Loucy (cell line): ENCODE data around the gene DOC2B.

Experiments
- H2AFZ ChIP-seq: fragments of 200-600 bp; sonication (generic); 2 replicates; pipeline ENCODE4 v1.6.0; 2016; ENCODE audit warnings: antibody characterized with exemption, mild to moderate bottlenecking, low read length, moderate library complexity
- H3F3A ChIP-seq: fragments of 200-600 bp; 2 replicates; pipeline ENCODE4 v1.6.0; 2016; ENCODE audit warnings: antibody characterized with exemption, low read depth, mild to moderate bottlenecking
- H3K27me3 ChIP-seq: fragments of 200-600 bp; sonication (generic); 2 replicates; pipeline ENCODE4 v1.6.1; 2014; ENCODE audit warnings: low read length, mild to moderate bottlenecking; ENCODE audit not compliant: insufficient read depth, poor library complexity, severe bottlenecking
- H3K36me3 ChIP-seq: fragments of 200-600 bp; sonication (generic); 2 replicates; pipeline ENCODE4 v1.6.1; 2016; ENCODE audit warnings: low read length; ENCODE audit not compliant: insufficient read depth
- H3K4me1 ChIP-seq: fragments of 200-600 bp; sonication (generic); 2 replicates; pipeline ENCODE4 v1.5.1; 2014; ENCODE audit warnings: low read length, mild to moderate bottlenecking; ENCODE audit not compliant: insufficient read depth, poor library complexity, severe bottlenecking
- H3K4me2 ChIP-seq: fragments of 200-600 bp; sonication (generic); 2 replicates; pipeline ENCODE4 v1.6.0; 2014; ENCODE audit warnings: antibody characterized with exemption, low read length, low read depth, mild to moderate bottlenecking; ENCODE audit not compliant: poor library complexity, severe bottlenecking
- H3K4me3 ChIP-seq: fragments of 200-600 bp; sonication (generic); 2 replicates; pipeline ENCODE4 v1.5.1; 2014; ENCODE audit warnings: low read length, mild to moderate bottlenecking, mixed read lengths; ENCODE audit not compliant: poor library complexity, severe bottlenecking
- H3K79me2 ChIP-seq: fragments of 200-600 bp; sonication (generic); 2 replicates; pipeline ENCODE4 v1.6.1; 2014; ENCODE audit warnings: low read length; ENCODE audit not compliant: insufficient read depth
- H3K9ac ChIP-seq: fragments of 200-600 bp; sonication (generic); 2 replicates; pipeline ENCODE4 v1.6.0; 2014; ENCODE audit warnings: mild to moderate bottlenecking, low read depth, low read length, moderate library complexity; ENCODE audit not compliant: poor library complexity, severe bottlenecking
- H3K9me2 ChIP-seq: fragments of 200-600 bp; sonication (generic); replicated peaks from 2 replicates; pipeline ENCODE4 v1.6.1; 2016; ENCODE audit warnings: low read depth, low read length, mixed read lengths
- H3K9me3 ChIP-seq: fragments of 200-600 bp; sonication (generic); 2 replicates; pipeline ENCODE4 v1.6.1; 2014; ENCODE audit warnings: mild to moderate bottlenecking, antibody characterized with exemption, low read length, low read depth; ENCODE audit not compliant: insufficient read depth
- H4K20me1 ChIP-seq: fragments of 200-600 bp; sonication (generic); 2 replicates; pipeline ENCODE4 v1.6.0; 2014; ENCODE audit warnings: antibody characterized with exemption, low read length, mild to moderate bottlenecking; ENCODE audit not compliant: insufficient read depth, poor library complexity, severe bottlenecking
- CTCF ChIP-seq: fragments of 200-600 bp; sonication (generic); conservative IDR thresholded peaks from 2 replicates; pipeline ENCODE4 v1.5.1; 2014; ENCODE audit warnings: mild to moderate bottlenecking, antibody characterized with exemption, low read length
- EZH2phosphoT487 ChIP-seq: fragments of 200-600 bp; IDR thresholded peaks from 2 replicates; pipeline ENCODE4 v1.6.1; 2018; ENCODE audit warnings: antibody characterized with exemption, mild to moderate bottlenecking, moderate library complexity, borderline replicate concordance

Gene DOC2B

DNA sequence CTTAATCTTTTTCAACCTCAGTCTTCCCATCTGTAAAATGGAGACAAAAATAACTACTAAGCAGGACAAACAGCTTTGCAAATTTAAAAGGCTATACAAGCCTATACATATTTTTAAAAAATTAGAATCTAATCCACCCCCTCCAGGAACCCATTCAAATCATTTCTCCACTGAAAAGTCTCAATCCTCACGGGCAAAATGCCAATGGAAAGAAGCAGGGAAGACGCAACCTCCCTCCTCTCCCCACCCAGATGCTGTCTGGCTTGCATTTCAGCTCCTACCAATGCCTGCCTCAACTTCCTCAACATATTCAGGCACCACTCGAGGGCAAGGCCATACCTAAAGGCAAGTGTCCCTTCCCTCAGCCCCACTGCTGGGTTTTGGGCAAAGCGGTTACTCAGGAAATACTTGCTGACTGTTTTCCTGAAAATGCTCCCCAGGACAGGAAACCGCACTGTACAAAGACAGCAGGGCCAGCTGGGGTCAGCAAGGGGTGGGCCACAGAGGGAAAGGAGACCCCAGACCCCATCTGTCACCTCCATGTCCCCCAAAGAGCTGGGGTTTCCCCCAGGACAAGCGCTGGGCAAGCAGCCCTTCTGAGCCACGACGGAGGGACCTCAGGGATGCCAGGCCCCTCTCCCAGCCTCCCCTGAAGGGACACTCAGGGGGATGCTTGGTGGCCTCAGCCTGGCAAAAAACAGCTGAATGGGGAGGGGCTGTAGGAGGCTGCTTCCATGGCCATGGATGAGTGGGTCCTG is 47.7 kb upstream of the DOC2B start:
- H3K4me1 ChIP-seq = peaks cover 5% of the 10 kb centered on the region
- no peaks in the 10 kb centered on the region for H3K36me3 ChIP-seq

DNA sequence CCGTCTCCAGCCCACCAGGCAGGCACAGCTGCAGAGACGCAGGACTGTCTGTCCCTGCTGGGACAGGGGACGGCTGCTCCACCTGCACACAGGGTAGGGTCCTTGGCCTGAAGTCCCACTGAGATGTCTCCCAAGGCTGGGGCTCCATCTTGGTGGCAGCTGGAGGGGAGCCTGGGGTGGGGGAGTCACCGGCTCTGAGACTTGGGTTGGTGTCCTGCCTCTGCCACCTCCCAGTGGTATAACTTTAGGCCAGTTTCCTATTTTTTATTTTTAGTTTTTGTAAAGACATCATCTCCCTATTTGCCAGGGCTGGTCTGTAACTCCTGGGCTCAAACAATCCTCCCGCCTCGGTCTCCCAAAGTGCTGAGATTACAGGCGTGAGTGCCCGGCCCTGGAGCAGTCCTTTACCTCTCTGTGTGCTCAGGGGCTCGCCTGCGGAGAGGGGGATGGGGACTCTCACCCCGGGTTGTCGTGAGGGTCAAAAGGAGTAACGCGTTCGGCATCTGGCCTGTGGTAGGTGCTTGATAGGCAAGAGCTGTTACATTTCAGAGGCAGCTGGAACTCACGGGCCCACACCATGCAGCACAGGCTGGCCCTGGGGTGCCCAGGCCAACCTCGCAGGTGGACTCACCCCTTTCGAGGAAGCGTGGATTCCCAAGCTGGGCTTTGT is 46.6 kb upstream of the DOC2B start:
- H3K79me2 ChIP-seq = no peaks in the 10 kb centered on the region
- TF ChIP-seq EZH2phosphoT487 (no peak), CTCF (no peak)
- no peaks in the 10 kb centered on the region for H3K36me3 ChIP-seq
- H3K4me1 ChIP-seq = peaks cover 5% of the 10 kb centered on the region
- H3K4me2 ChIP-seq = no peak overlapping the region
- H4K20me1 ChIP-seq = no peaks in the 10 kb centered on the region
- no peak overlapping the region for H2AFZ ChIP-seq
- no peaks in the 10 kb centered on the region for H3F3A ChIP-seq
- no peaks in the 10 kb centered on the region for H3K9me2 ChIP-seq
- no peaks in the 10 kb centered on the region for H3K27me3 ChIP-seq
- H3K9me3 ChIP-seq = no peaks in the 10 kb centered on the region
- no peak overlapping the region for H3K4me3 ChIP-seq
- H3K9ac ChIP-seq = no peak overlapping the region

More for the DNA sequence above, 47.7 kb upstream of the DOC2B start:
- Histone ChIP-seq H3F3A (no peaks in the 10 kb centered on the region), H4K20me1 (no peaks in the 10 kb centered on the region), H3K9ac (no peak overlapping the region), H3K9me2 (no peaks in the 10 kb centered on the region), H3K27me3 (no peaks in the 10 kb centered on the region), H3K79me2 (no peaks in the 10 kb centered on the region), H2AFZ (no peak overlapping the region), H3K4me2 (no peak overlapping the region), H3K9me3 (no peaks in the 10 kb centered on the region; the same call in 1 of the 2 replicates), H3K4me3 (no peak overlapping the region)
- TF ChIP-seq CTCF (no peak), EZH2phosphoT487 (no peak)

- no peaks in the 10 kb centered on the region for H3K9me2 ChIP-seq
- no peaks in the 10 kb centered on the region for H3F3A ChIP-seq
- H2AFZ ChIP-seq = no peak overlapping the region
- no peaks in the 10 kb centered on the region for H3K27me3 ChIP-seq
- no peak overlapping the region for H3K9ac ChIP-seq
- no peak overlapping the region for H3K4me3 ChIP-seq
- H4K20me1 ChIP-seq = no peaks in the 10 kb centered on the region
- no peaks in the 10 kb centered on the region for H3K36me3 ChIP-seq
- TF ChIP-seq CTCF = no peak
- no peak for TF ChIP-seq EZH2phosphoT487
- no peaks in the 10 kb centered on the region for H3K79me2 ChIP-seq
- peaks cover 5% of the 10 kb centered on the region for H3K4me1 ChIP-seq
- no peak overlapping the region for H3K4me2 ChIP-seq
- no peaks in the 10 kb centered on the region for H3K9me3 ChIP-seq
Observed at GRCh38 chr17:227078-227945, 45.9 kb upstream of the DOC2B start.
